ENCODE results near the gene PRDM11.

Gene PRDM11

GRCh38 chr11:45142241-45143055, 4.0 kb upstream of the PRDM11 start:
- no peak for TF ChIP-seq ZFX (IDR thresholded peaks at IDR 0.05)
- no peak for TF ChIP-seq CTCF (conservative IDR thresholded peaks at IDR 0.05)
- no peak overlapping the region for H3K27ac ChIP-seq

GRCh38 chr11:45143494-45143893, 2.9 kb upstream of the PRDM11 start:
- no peak overlapping the region for H3K27ac ChIP-seq
- TF ChIP-seq ZFX (IDR thresholded peaks at IDR 0.05) (no peak), CTCF (conservative IDR thresholded peaks at IDR 0.05) (no peak)

- TF ChIP-seq CTCF (conservative IDR thresholded peaks at IDR 0.05) (no peak), ZFX (IDR thresholded peaks at IDR 0.05) (no peak)
- H3K27ac ChIP-seq, result no peak overlapping the region
These were observed 2.0 kb upstream of the PRDM11 start for GRCh38 chr11:45144126-45145082.

DNA sequence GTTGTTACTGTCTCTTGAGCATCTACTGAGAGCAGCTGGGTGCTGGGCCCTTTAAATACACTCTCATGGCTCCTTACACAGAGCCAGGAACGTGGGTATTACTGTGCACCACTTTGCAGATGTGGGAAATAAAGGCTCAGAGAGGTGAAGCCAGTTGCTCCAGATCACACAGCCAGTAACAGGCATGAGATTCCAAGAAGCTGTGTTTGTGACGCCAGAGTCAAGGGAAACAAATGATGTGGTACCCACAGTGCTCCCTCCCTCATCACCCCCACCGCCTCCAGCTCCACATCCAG, 1.4 kb upstream of the PRDM11 start:
- no peak for TF ChIP-seq CTCF (conservative IDR thresholded peaks at IDR 0.05)
- TF ChIP-seq ZFX (IDR thresholded peaks at IDR 0.05), result no peak

DNA sequence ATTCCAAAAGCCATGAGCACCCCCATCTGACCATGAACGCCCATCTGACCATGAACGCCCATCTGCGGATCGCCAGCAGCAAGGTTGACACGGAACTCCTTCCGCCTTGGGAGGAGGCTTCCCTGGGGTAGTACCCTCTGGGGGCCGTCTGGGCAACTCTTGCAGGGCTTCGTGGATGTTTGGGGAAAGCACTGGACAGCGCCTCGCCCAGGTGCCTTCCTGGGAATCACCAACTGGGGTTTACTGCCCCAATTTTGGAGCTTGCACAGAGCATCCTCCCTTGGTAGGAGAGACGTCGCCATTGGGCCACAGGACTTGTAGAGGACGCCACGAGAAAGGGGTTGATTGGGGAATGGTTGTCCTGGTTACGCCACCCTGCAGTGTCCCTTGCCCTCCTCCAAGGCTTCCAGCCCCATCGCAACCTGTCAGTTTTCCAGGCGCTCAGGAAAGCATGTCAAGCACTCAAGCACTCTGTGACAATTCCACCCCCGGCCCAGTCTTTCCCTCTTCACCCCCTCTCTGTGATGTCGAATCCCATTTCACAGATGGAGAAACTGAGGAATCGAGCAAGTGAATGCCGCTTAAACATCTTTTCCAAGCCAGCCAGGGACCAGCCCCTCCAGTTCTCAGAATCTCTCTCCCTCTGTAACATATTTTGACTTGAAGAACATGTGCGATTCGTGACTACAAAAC, 914 bp upstream of the PRDM11 start:
- TF ChIP-seq ZFX (IDR thresholded peaks at IDR 0.05), result no peak
- H3K27ac ChIP-seq, result peak overlapping the region; percentile 81; the same call in 1 of the 2 replicates

More for the DNA sequence above, 1.4 kb upstream of the PRDM11 start:
- H3K27ac ChIP-seq, result no peak overlapping the region

GRCh38 chr11:45147017-45147728, 734 bp downstream of the PRDM11 start:
- peak overlapping the region; percentile 81 for H3K27ac ChIP-seq
- peak; percentile 80 for TF ChIP-seq ZFX (IDR thresholded peaks at IDR 0.05)
- no peak for TF ChIP-seq CTCF (conservative IDR thresholded peaks at IDR 0.05)

Data from C4-2B (cell line).